ENCODE data around the gene DTNB.

GRCh38 chr2:25521126-25521525 is 152.3 kb downstream of the DTNB start:
- no peak for TF ChIP-seq CTCF (IDR thresholded peaks at IDR 0.05)
- no peak for TF ChIP-seq POLR2A (IDR thresholded peaks at IDR 0.05)

All from uterus (tissue), 2 donors.